Transverse colon (tissue), 4 donors: Measurements from ENCODE around the gene LRRIQ4. TPM values are rescaled to one million over a fixed set of nuclear protein-coding genes. Genes with fewer than 3 reads are reported as not detected.

ENCODE experiments used
- DNase-seq: peaks from one replicate; pipeline ENCODE4 v3.0.0-alpha.2; 2019
- H3K27ac ChIP-seq, 4 donors: fragments of 200-600 bp; sonication (generic); 2 replicates each; pipeline ENCODE4 v1.5.1; 2016 to 2018; ENCODE audit warnings: inconsistent platforms in 4 of 4
- H3K27me3 ChIP-seq: fragments of 200-600 bp; sonication (generic); 2 replicates; pipeline ENCODE4 v1.5.1; 2017; ENCODE audit warnings: inconsistent platforms
- H3K36me3 ChIP-seq, 4 donors: fragments of 200-600 bp; sonication (generic); 2 replicates each; pipeline ENCODE4 v1.5.1; 2017 to 2019; ENCODE audit warnings: inconsistent platforms in 4 of 4
- H3K4me1 ChIP-seq, 4 donors: fragments of 200-600 bp; sonication (generic); 2 replicates each; pipeline ENCODE4 v1.5.1; 2017 to 2020; ENCODE audit warnings: inconsistent platforms in 4 of 4
- H3K4me3 ChIP-seq, 4 donors: fragments of 200-600 bp; sonication (generic); 1 replicate in 1 of 4; 2 replicates in 3 of 4; pipeline versions ENCODE4 v1.5.1 to v1.6.1; 2017 to 2019; ENCODE audit warnings: inconsistent platforms in 4 of 4
- H3K9me3 ChIP-seq, 2 donors: fragments of 200-600 bp; sonication (generic); 2 replicates each; pipeline ENCODE4 v1.5.1; 2017 to 2019; ENCODE audit warnings: inconsistent platforms in 2 of 2
- EP300 ChIP-seq: sonication (generic); formaldehyde crosslinking; IDR thresholded peaks from one replicate; pipeline ENCODE4 v1.6.1; 2017; ENCODE audit warnings: antibody characterized with exemption, low read depth
- POLR2A ChIP-seq: fragments of 450-650 bp; IDR thresholded peaks from one replicate; pipeline ENCODE4 v1.6.1; 2016; ENCODE audit warnings: antibody characterized with exemption, mild to moderate bottlenecking, moderate library complexity
- POLR2AphosphoS5 ChIP-seq, 3 donors: sonication (generic); formaldehyde crosslinking; IDR thresholded peaks; one replicate each; pipeline ENCODE4 v1.6.1; 2016; ENCODE audit warnings: antibody characterized with exemption in 3 of 3
- WGBS, 2 donors: methylation state at CpG; one replicate each; pipeline ENCODE4 v1.1.5; 2018; ENCODE audit warnings: low coverage in 1 of 2; 5-methylcytosine and 5-hydroxymethylcytosine counted together
- in situ Hi-C, 4 donors: fragments of 200-750 bp; cut with MboI; loops; one replicate each; pipeline versions ENCODE4 v1.15.0 to v1.15.1; 2017; ENCODE audit warnings: low sequenced_read_pairs in 3 of 4, low pct_ligation_motif_present in 1 of 4, low pct_unique_long_range_greater_than_20kb in 1 of 4
- intact Hi-C: fragments of 100-400 bp; cut with DNase I; formaldehyde crosslinking; loops from one replicate; pipeline ENCODE4 v1.15.1; 2023; ENCODE audit warnings: low total_unique reads
- total RNA-seq, 4 donors: library from RNA; depleted of rRNA; stranded (reverse); fragments of >200 nt; gene quantifications; one replicate each; pipeline ENCODE4 v1.1.0, GENCODE V29; 2016
- TF ChIP-seq, protein P1 (sequence below), 5 experiments: fragments of 200-600 bp in 3 of 5; fragments of 450-650 bp in 2 of 5; sonication (generic) in 3 of 5; IDR thresholded peaks; 1 replicate in 2 of 5; 2 replicates in 3 of 5; pipeline ENCODE4 v1.5.1; 2016 to 2017; ENCODE audit warnings: antibody characterized with exemption in 5 of 5, inconsistent platforms in 3 of 5, mild to moderate bottlenecking in 2 of 5, moderate library complexity in 1 of 5

The LRRIQ4 gene
- total RNA-seq, 4 donors from 2014 or later, result not detected

DNA sequence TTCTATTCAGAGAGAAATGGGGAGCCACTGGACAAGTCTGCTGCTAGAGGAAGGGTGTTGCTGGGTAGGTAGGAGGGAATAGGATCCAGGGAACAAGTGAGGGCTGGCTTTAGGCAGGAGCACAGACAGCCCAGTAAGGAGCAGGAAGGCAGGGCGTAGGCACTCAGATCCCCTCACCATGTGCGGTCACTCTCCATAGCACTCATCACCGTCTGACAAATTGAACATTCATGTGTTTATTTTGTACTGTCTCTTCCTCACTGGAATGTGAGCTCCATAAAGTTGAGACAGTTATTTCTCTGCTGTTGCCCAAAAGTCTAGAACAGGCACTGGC, 24.2 kb downstream of the LRRIQ4 start:
- intact Hi-C loops, result no loop called here
- 66 to 88% methylated on average over 2 to 3 of the region's 3 CpGs for WGBS, 2 donors
- Histone ChIP-seq H3K4me1 (no peaks in the 10 kb centered on the region), H3K36me3 (no peaks in the 10 kb centered on the region), H3K4me3 (no peak overlapping the region), H3K9me3 (no peaks in the 10 kb centered on the region), H3K27me3 (no peaks in the 10 kb centered on the region), H3K27ac (no peak overlapping the region)
- in situ Hi-C loops, result no loop called here
- no peak for DNase-seq
- no peak for TF ChIP-seq EP300
- TF ChIP-seq, protein P1, sequence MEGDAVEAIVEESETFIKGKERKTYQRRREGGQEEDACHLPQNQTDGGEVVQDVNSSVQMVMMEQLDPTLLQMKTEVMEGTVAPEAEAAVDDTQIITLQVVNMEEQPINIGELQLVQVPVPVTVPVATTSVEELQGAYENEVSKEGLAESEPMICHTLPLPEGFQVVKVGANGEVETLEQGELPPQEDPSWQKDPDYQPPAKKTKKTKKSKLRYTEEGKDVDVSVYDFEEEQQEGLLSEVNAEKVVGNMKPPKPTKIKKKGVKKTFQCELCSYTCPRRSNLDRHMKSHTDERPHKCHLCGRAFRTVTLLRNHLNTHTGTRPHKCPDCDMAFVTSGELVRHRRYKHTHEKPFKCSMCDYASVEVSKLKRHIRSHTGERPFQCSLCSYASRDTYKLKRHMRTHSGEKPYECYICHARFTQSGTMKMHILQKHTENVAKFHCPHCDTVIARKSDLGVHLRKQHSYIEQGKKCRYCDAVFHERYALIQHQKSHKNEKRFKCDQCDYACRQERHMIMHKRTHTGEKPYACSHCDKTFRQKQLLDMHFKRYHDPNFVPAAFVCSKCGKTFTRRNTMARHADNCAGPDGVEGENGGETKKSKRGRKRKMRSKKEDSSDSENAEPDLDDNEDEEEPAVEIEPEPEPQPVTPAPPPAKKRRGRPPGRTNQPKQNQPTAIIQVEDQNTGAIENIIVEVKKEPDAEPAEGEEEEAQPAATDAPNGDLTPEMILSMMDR (IDR thresholded peaks at IDR 0.05), result no peak
- no peak for TF ChIP-seq POLR2A
- no peak for TF ChIP-seq POLR2AphosphoS5 (IDR thresholded peaks at IDR 0.05)

DNA sequence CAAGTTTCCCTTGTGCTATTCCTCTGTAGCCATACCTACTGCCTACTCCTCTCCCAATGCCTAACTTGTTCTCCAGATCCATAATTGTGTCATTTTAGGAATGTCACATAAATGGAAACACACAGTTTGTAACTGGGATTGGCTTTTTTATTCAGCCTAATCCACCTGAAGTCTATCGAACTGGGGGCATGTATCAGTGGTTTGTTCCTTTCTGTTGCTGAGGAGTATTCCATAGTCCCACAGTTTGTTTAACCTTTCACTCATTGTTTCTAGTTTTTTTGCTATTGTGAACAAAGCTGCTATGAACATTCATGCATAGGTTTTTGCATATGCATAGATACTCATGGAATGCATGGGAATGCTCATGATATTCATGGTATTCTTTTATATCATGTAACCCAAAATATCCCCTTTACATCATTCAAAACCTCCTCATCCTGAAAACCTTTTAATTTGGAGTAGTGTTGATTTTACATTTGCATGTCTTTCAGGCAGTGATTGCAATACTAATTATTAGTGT, 25.9 kb downstream of the LRRIQ4 start:
- in situ Hi-C loops, result no loop called here
- no peak for DNase-seq
- intact Hi-C loops, result no loop called here
- H3K4me3 ChIP-seq, result no peak overlapping the region
- no peak for TF ChIP-seq POLR2A
- H3K9me3 ChIP-seq, result no peaks in the 10 kb centered on the region
- H3K36me3 ChIP-seq, result no peaks in the 10 kb centered on the region
- H3K27ac ChIP-seq, result no peak overlapping the region
- H3K27me3 ChIP-seq, result no peaks in the 10 kb centered on the region
- WGBS, 2 donors, result 89 to 94% methylated on average over 1 of the region's 1 CpG
- H3K4me1 ChIP-seq, result no peaks in the 10 kb centered on the region

DNA sequence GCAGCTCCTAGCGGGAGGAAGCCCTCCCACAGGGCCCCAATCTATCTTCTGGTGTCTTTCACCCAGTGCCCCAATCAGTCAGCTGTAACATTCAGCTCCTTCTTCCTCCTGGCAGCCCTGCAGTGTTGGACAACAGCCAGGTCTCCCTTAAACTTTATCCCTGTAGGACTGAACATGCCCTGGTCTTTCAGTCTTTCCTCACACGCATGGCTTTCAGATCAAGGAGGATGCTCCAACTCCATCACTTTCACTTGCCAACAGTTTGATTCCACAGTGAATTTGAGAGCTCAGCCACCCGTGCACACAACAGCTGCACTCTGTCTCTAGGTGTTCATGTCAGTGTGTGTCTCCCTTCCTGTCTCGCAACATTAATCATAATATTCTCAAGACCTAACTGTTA, 28.5 kb downstream of the LRRIQ4 start:
- WGBS, 2 donors, result 60 to 63% methylated on average over 4 of the region's 4 CpGs
- TF ChIP-seq EP300, result no peak
- TF ChIP-seq, protein P1 (IDR thresholded peaks at IDR 0.05), result no peak
- TF ChIP-seq POLR2AphosphoS5 (IDR thresholded peaks at IDR 0.05), result no peak
- no peak for TF ChIP-seq POLR2A
- Histone ChIP-seq H3K4me1 (no peaks in the 10 kb centered on the region), H3K4me3 (no peak overlapping the region), H3K9me3 (no peaks in the 10 kb centered on the region), H3K27ac (no peak overlapping the region), H3K36me3 (no peaks in the 10 kb centered on the region), H3K27me3 (no peaks in the 10 kb centered on the region)
- in situ Hi-C loops (no loop called here), intact Hi-C loops (no loop called here)
- DNase-seq, result no peak

DNA sequence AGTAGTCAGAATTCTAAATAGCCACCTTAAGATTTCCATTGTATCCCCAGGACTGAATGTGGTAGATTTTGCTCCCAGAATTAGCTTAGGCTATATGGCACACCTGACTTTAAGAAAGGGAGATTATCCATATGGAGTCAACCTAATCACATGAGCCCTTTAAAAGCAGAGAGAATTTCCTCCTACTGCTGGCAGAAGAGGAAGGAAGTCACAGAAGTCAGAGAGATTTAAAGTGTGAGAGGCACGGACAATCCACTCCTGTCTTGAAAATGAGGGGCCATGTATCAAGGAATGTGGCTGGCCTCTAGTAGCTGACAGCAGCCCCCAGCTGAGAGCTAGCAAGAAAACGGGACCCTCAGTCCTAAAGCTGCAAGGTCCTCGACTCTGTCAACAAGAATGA, 30.3 kb downstream of the LRRIQ4 start:
- Histone ChIP-seq H3K27me3 (no peaks in the 10 kb centered on the region), H3K9me3 (no peaks in the 10 kb centered on the region), H3K4me3 (no peak overlapping the region), H3K27ac (no peak overlapping the region), H3K4me1 (no peaks in the 10 kb centered on the region), H3K36me3 (no peaks in the 10 kb centered on the region)
- 55% methylated on average over 3 of the region's 3 CpGs; no CpG with 5 or more reads in 1 of the 2 donors for WGBS, 2 donors
- intact Hi-C loops, result no loop called here
- no peak for DNase-seq
- TF ChIP-seq, protein P1 (IDR thresholded peaks at IDR 0.05), result no peak
- TF ChIP-seq POLR2AphosphoS5 (IDR thresholded peaks at IDR 0.05) (no peak), POLR2A (no peak), EP300 (no peak)
- in situ Hi-C loops, result no loop called here

DNA sequence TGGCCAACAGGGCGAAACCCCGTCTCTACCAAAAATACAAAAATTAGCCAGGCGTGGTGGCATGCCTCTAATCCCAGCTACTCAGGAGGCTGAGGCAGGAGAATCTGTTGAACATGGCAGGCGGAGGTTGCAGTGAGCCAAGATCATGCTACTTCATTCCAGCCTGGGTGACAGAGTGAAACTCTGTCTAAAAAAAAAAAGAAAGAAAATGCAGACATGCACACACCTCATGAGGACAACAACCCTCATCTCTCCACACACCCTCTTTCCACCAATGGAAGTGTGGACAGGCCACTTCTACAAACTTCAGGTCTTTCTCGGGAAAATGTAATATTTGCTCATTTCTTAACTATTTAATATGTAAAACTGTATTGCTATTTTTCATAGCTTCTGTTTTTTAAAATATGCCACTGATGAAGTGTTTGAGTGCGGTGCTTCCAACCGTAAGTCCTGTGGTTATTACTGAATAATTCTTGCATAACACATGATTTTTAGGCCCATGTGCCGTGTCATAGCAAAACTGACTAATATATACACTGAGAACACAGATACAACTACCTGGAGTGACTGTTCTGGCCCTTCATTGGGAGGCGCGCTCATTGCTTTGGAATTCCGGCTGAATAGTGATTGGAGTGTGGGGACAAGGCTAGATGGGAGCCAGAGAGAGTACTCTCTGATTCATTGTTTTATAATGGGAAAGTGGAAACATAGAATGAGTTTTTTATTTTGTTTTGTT, 34.0 kb downstream of the LRRIQ4 start:
- H3K27me3 ChIP-seq, result no peaks in the 10 kb centered on the region
- no peak overlapping the region for H3K4me3 ChIP-seq
- in situ Hi-C loops, result no loop called here
- peaks cover 0 to 7% (median 0%) of the 10 kb centered on the region in 4 donors for H3K36me3 ChIP-seq
- DNase-seq, result no peak
- intact Hi-C loops, result no loop called here
- no peaks in the 10 kb centered on the region for H3K4me1 ChIP-seq
- 79 to 85% methylated on average over 6 to 11 of the region's 11 CpGs for WGBS, 2 donors
- no peak overlapping the region for H3K27ac ChIP-seq
- TF ChIP-seq POLR2A (no peak), EP300 (no peak), POLR2AphosphoS5 (IDR thresholded peaks at IDR 0.05) (no peak)
- TF ChIP-seq, protein P1 (IDR thresholded peaks at IDR 0.05), result no peak
- no peaks in the 10 kb centered on the region for H3K9me3 ChIP-seq
